Measurements from ENCODE around the gene SRPX2.

The SRPX2 gene

GRCh38 chrX:100658941-100659381 is 15.0 kb downstream of the SRPX2 start (continued):
- TF ChIP-seq ZNF18 (tag by site-specific recombination; IDR thresholded peaks at IDR 0.05) (no peak), TCF7L2 (IDR thresholded peaks at IDR 0.05; ENCODE audit: borderline replicate concordance, low read depth, low read length) (no peak), ZNF112 (tag by site-specific recombination; IDR thresholded peaks at IDR 0.05) (no peak)

DNA sequence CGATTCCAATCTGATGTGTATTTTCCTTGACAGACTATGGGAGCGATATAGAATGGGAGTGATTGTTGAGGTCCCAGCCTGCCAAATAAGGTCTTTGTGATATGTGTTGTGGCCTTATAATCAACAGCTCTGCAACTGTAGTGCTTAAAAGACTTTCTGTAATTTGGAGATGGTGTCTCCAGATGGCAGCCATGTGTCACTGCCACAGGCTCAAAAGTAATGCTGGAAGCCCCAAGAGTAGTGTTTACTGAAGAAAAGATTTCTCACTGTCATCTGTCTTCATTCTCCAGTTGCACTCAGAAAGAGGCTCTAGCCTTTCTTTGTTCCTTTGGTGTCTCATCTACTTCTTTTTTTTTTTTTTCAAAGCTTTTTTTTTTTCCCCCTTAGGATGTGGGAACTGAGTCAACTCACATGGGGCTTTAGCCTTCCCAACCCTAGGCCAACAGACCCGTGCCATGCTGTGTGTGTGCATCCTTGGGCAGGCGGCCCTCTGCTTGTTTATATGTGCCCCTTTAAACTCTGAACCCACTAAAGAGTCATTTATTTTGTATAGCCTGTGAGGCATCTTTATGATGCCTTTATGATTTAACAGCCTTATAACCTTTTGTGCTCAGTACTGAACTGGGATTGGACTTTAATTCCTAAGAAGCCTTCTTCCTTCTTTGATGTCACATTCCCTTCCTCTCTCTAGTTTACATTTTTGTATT is 15.6 kb downstream of the SRPX2 start:
- H3K4me1 ChIP-seq (ENCODE audit: control insufficient read depth, insufficient read depth, low read length) = no peaks in the 10 kb centered on the region
- ChIA-PET CTCF (interaction anchor here (0.6 to 2.1 kb wide), 2 partner anchors 11 to 109 kb away, joined by 4 to 10 read pairs; no protein-coding TSS in a partner anchor), POLR2A (no interaction called here)
- peaks cover 0 to 7% of the 10 kb centered on the region in 2 experiments; a peak in 1 of 3 replicates for H3K36me3 ChIP-seq (ENCODE audit: control insufficient read depth in 2 of 2, insufficient read depth in 1 of 2, low read length in 2 of 2)
- H3K27ac ChIP-seq (ENCODE audit: extremely low read depth, low read depth, low read length) = no peak overlapping the region
- H3K9me3 ChIP-seq (ENCODE audit: control insufficient read depth, insufficient read depth, low read depth, low read length) = no peaks in the 10 kb centered on the region
- H3K4me3 ChIP-seq (ENCODE audit: low read depth, low read length) = no peak overlapping the region
- TF ChIP-seq ZNF366 (tag by site-specific recombination; conservative IDR thresholded peaks at IDR 0.05) (no peak), ZNF146 (tag by site-specific recombination; IDR thresholded peaks at IDR 0.05) (no peak), KLF16 (tag by site-specific recombination; IDR thresholded peaks at IDR 0.05) (no peak), IKZF3 (tag by site-specific recombination; IDR thresholded peaks at IDR 0.05) (no peak), ZNF600 (tag by site-specific recombination; IDR thresholded peaks at IDR 0.05) (no peak), ZNF677 (tag by site-specific recombination; IDR thresholded peaks at IDR 0.05) (no peak), ZBTB48 (tag by site-specific recombination; IDR thresholded peaks at IDR 0.05) (no peak)
- TF ChIP-seq, protein P1, sequence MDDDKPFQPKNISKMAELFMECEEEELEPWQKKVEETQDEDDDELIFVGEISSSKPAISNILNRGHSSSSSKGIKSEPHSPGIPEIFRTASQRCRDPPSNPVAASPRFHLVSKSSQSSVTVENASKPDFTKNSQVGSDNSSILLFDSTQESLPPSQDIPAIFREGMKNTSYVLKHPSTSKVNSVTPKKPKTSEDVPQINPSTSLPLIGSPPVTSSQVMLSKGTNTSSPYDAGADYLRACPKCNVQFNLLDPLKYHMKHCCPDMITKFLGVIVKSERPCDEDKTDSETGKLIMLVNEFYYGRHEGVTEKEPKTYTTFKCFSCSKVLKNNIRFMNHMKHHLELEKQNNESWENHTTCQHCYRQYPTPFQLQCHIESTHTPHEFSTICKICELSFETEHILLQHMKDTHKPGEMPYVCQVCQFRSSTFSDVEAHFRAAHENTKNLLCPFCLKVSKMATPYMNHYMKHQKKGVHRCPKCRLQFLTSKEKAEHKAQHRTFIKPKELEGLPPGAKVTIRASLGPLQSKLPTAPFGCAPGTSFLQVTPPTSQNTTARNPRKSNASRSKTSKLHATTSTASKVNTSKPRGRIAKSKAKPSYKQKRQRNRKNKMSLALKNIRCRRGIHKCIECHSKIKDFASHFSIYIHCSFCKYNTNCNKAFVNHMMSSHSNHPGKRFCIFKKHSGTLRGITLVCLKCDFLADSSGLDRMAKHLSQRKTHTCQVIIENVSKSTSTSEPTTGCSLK (tag by site-specific recombination; IDR thresholded peaks at IDR 0.05) = no peak
- TF ChIP-seq, protein P2, sequence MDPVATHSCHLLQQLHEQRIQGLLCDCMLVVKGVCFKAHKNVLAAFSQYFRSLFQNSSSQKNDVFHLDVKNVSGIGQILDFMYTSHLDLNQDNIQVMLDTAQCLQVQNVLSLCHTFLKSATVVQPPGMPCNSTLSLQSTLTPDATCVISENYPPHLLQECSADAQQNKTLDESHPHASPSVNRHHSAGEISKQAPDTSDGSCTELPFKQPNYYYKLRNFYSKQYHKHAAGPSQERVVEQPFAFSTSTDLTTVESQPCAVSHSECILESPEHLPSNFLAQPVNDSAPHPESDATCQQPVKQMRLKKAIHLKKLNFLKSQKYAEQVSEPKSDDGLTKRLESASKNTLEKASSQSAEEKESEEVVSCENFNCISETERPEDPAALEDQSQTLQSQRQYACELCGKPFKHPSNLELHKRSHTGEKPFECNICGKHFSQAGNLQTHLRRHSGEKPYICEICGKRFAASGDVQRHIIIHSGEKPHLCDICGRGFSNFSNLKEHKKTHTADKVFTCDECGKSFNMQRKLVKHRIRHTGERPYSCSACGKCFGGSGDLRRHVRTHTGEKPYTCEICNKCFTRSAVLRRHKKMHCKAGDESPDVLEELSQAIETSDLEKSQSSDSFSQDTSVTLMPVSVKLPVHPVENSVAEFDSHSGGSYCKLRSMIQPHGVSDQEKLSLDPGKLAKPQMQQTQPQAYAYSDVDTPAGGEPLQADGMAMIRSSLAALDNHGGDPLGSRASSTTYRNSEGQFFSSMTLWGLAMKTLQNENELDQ (tag by site-specific recombination; IDR thresholded peaks at IDR 0.05; ENCODE audit: low read depth) = no peak

DNA sequence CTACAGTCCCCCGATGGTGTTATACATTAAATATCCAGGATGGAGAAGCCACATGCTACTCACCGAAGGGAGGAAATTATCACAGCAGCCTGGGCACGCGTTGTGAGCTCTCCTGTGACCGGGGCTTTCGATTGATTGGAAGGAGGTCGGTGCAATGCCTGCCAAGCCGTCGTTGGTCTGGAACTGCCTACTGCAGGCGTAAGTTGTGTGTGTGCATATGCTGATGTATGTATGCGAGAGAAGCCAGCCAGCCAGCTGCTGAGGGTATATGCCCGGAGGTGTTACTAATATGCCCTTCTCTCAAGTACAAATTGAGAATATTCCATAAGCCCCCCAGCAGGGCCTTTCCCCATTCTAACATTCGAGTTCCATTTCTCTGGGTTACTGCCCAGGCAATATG is 18.2 kb downstream of the SRPX2 start:
- CTCF ChIA-PET = interaction anchor here (0.6 to 2.1 kb wide), 5 partner anchors 9 to 108 kb away, joined by 3 to 16 read pairs (median 4); no protein-coding TSS in a partner anchor
- POLR2A ChIA-PET = no interaction called here
- no peaks in the 10 kb centered on the region for H3K4me1 ChIP-seq (ENCODE audit: control insufficient read depth, insufficient read depth, low read length)
- TF ChIP-seq ZNF48 (tag by site-specific recombination; IDR thresholded peaks at IDR 0.05) = no peak
- no peak for TF ChIP-seq ZNF302 (tag by site-specific recombination; IDR thresholded peaks at IDR 0.05; ENCODE audit: low read depth)
- no peak for TF ChIP-seq ZSCAN23 (tag by site-specific recombination; IDR thresholded peaks at IDR 0.05)
- TF ChIP-seq, protein P3, sequence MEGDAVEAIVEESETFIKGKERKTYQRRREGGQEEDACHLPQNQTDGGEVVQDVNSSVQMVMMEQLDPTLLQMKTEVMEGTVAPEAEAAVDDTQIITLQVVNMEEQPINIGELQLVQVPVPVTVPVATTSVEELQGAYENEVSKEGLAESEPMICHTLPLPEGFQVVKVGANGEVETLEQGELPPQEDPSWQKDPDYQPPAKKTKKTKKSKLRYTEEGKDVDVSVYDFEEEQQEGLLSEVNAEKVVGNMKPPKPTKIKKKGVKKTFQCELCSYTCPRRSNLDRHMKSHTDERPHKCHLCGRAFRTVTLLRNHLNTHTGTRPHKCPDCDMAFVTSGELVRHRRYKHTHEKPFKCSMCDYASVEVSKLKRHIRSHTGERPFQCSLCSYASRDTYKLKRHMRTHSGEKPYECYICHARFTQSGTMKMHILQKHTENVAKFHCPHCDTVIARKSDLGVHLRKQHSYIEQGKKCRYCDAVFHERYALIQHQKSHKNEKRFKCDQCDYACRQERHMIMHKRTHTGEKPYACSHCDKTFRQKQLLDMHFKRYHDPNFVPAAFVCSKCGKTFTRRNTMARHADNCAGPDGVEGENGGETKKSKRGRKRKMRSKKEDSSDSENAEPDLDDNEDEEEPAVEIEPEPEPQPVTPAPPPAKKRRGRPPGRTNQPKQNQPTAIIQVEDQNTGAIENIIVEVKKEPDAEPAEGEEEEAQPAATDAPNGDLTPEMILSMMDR (tag by site-specific recombination; IDR thresholded peaks at IDR 0.05) = no peak
- TF ChIP-seq ZNF544 (tag by site-specific recombination; IDR thresholded peaks at IDR 0.05) = no peak
- no peak for TF ChIP-seq ZNF610 (tag by site-specific recombination; IDR thresholded peaks at IDR 0.05; ENCODE audit: borderline replicate concordance)
- TF ChIP-seq ZNF132 (tag by site-specific recombination; IDR thresholded peaks at IDR 0.05; ENCODE audit: borderline replicate concordance) = no peak
- no peak for TF ChIP-seq GLI2 (tag by site-specific recombination; IDR thresholded peaks at IDR 0.05; ENCODE audit: borderline replicate concordance, low read depth)
- no peak for TF ChIP-seq ZFP69B (tag by site-specific recombination; IDR thresholded peaks at IDR 0.05)
- TF ChIP-seq ZNF473 (tag by site-specific recombination; IDR thresholded peaks at IDR 0.05) = no peak
- TF ChIP-seq ZNF670 (tag by site-specific recombination; IDR thresholded peaks at IDR 0.05; ENCODE audit: low read depth) = no peak

More for the DNA sequence above, 18.2 kb downstream of the SRPX2 start:
- H3K36me3 ChIP-seq (ENCODE audit: control insufficient read depth in 2 of 2, insufficient read depth in 1 of 2, low read length in 2 of 2) = peaks cover 0 to 23% of the 10 kb centered on the region in 2 experiments; a peak in 1 of 3 replicates
- H3K27ac ChIP-seq (ENCODE audit: extremely low read depth, low read depth, low read length) = no peak overlapping the region
- no peak overlapping the region for H3K4me3 ChIP-seq (ENCODE audit: low read depth, low read length)
- no peaks in the 10 kb centered on the region for H3K9me3 ChIP-seq (ENCODE audit: control insufficient read depth, insufficient read depth, low read depth, low read length)

Data from HEK293 (cell line).